Measurements from ENCODE around the gene AUTS2. TPM values are rescaled to one million over a fixed set of nuclear protein-coding genes. Genes with fewer than 3 reads are reported as not detected.

AUTS2 gene
- total RNA-seq, 1 experiment from 2014 or later = 256 TPM

DNA sequence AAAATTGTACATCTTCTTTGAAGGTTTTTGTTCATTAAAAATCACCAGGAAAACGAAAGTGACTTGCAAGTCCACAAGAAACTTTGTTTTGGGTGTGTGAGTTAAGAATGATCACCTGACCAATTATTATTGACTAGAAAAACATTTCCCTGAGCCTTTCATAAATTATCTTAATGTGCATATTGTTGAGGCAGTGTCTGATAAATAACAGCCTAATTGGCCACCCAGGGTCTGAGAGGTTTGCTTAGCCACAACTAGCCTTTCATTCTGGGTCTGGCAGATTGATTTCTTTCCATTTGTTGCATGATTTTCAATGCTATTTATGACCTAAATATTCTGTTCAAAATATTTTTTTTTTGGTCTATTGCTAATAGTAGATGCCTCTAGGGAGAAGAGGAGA, 152.8 kb downstream of the AUTS2 start:
- Histone ChIP-seq H2AFZ (ENCODE audit: low read length) (no peak overlapping the region), H3T11ph (ENCODE audit: low read length) (no peak overlapping the region), H2BK5ac (ENCODE audit: insufficient read length, low read length) (no peak overlapping the region), H3K56ac (ENCODE audit: insufficient read length, low read depth, low read length) (no peak overlapping the region), H2BK15ac (ENCODE audit: low read depth, low read length) (no peak overlapping the region), H3K27me3 (ENCODE audit: insufficient read depth, low read length) (no peaks in the 10 kb centered on the region), H3K79me1 (ENCODE audit: insufficient read depth, low read depth, low read length, poor library complexity, severe bottlenecking) (no peaks in the 10 kb centered on the region), H2AK5ac (ENCODE audit: insufficient read length, low read length) (no peak overlapping the region), H3K9me3 (ENCODE audit: control insufficient read depth, low read depth, low read length) (no peaks in the 10 kb centered on the region), H4K20me1 (ENCODE audit: control insufficient read depth, insufficient read depth, insufficient read length) (no peaks in the 10 kb centered on the region), H4K5ac (ENCODE audit: insufficient read length, low read depth, low read length) (no peak overlapping the region), H4K8ac (replicated peaks; ENCODE audit: insufficient read length, low read depth, low read length) (no peak overlapping the region), H3K9ac (ENCODE audit: extremely low read depth, insufficient read length, low read length) (no peak overlapping the region), H3K23ac (ENCODE audit: insufficient read length, low read depth, low read length) (no peak overlapping the region), H3K18ac (ENCODE audit: insufficient read length, low read depth, low read length) (no peak overlapping the region), H3K79me2 (ENCODE audit: insufficient read depth, low read length) (no peaks in the 10 kb centered on the region), H4K91ac (ENCODE audit: insufficient read length, low read depth, low read length) (no peak overlapping the region), H3K27ac (ENCODE audit: insufficient read length, low read depth, low read length) (no peak overlapping the region), H2BK120ac (ENCODE audit: low read depth, low read length, poor library complexity, severe bottlenecking) (no peak overlapping the region), H3K4me1 (ENCODE audit: insufficient read depth, low read length) (peaks cover 8% of the 10 kb centered on the region), H3K4me2 (ENCODE audit: insufficient read depth, insufficient read length, low read length) (no peak overlapping the region), H3K4ac (ENCODE audit: low read depth, low read length) (no peak overlapping the region), H3K14ac (ENCODE audit: insufficient read depth, low read length) (no peak overlapping the region), H2BK20ac (ENCODE audit: low read depth, low read length, poor library complexity, severe bottlenecking) (no peak overlapping the region), H3K23me2 (ENCODE audit: insufficient read length, low read depth, low read length, poor library complexity, severe bottlenecking) (no peaks in the 10 kb centered on the region), H2BK12ac (ENCODE audit: insufficient read length, low read depth, low read length) (no peak overlapping the region)
- WGBS (ENCODE audit: extremely low coverage, insufficient read length, low lambda C conversion rate) = no CpG with 5 or more reads among the region's 1 CpG
- peaks cover 0 to 4% of the 10 kb centered on the region in 2 experiments; a peak in 3 of 5 replicates for H3K9me3 Mint-ChIP-seq
- H3K36me3 Mint-ChIP-seq (ENCODE audit: insufficient read depth in 1 of 3, low read depth in 3 of 3) = no peaks in the 10 kb centered on the region; a peak in 1 of 7 replicates
- no peak overlapping the region for H3K4me3 Mint-ChIP-seq
- H3K27ac Mint-ChIP-seq = no peak overlapping the region
- no peak for DNase-seq
- H3K27me3 Mint-ChIP-seq (ENCODE audit: low read depth) = no peaks in the 10 kb centered on the region
- TF ChIP-seq CTCF (conservative IDR thresholded peaks at IDR 0.05) = no peak
- H3K4me1 Mint-ChIP-seq = peaks cover 23 to 31% of the 10 kb centered on the region in 2 experiments

Data from H9 (cell line).